NB4 (cell line): ENCODE results near the gene PIK3R1.

Experiments used
- DNase-seq: peaks from one replicate; pipeline ENCODE4 v3.0.0; 2010; ENCODE audit warnings: low read depth
- H3K4me3 ChIP-seq: one replicate; pipeline ENCODE4 v1.5.1; 2011; ENCODE audit warnings: mild to moderate bottlenecking, low read depth, low read length, moderate library complexity
- CTCF ChIP-seq: IDR thresholded peaks from one replicate; pipeline ENCODE4 v1.5.1; 2012; ENCODE audit warnings: low read depth, low read length
- MAX ChIP-seq: IDR thresholded peaks from 2 replicates; pipeline ENCODE4 v1.6.1; 2011; ENCODE audit warnings: low read depth, low read length
- MYC ChIP-seq: IDR thresholded peaks from 2 replicates; pipeline ENCODE4 v1.6.1; 2011; ENCODE audit warnings: low read depth, low read length
- POLR2A ChIP-seq: IDR thresholded peaks from 2 replicates; pipeline ENCODE4 v1.6.1; 2011; ENCODE audit warnings: mild to moderate bottlenecking; ENCODE audit not compliant: insufficient read length; ENCODE audit errors: extremely low read depth

PIK3R1 gene

GRCh38 chr5:68181039-68181599 lies 34.4 kb upstream of the PIK3R1 start:
- no peak for DNase-seq
- TF ChIP-seq POLR2A: no peak
- no peak for TF ChIP-seq MYC
- TF ChIP-seq CTCF: no peak
- TF ChIP-seq MAX: no peak

GRCh38 chr5:68182094-68182493 lies 33.5 kb upstream of the PIK3R1 start:
- no peak overlapping the region for H3K4me3 ChIP-seq
- no peak for TF ChIP-seq CTCF
- TF ChIP-seq MYC: no peak
- no peak for TF ChIP-seq POLR2A
- no peak for TF ChIP-seq MAX
- DNase-seq: no peak

More at GRCh38 chr5:68181039-68181599, 34.4 kb upstream of the PIK3R1 start:
- H3K4me3 ChIP-seq: no peak overlapping the region

GRCh38 chr5:68182534-68182933 lies 33.0 kb upstream of the PIK3R1 start:
- no peak for DNase-seq
- no peak overlapping the region for H3K4me3 ChIP-seq
- TF ChIP-seq POLR2A (no peak), MYC (no peak), CTCF (no peak), MAX (no peak)

- TF ChIP-seq POLR2A (no peak), CTCF (no peak), MYC (no peak), MAX (no peak)
- no peak overlapping the region for H3K4me3 ChIP-seq
- no peak for DNase-seq
Measured at GRCh38 chr5:68187268-68188055, 28.1 kb upstream of the PIK3R1 start.

- no peak for DNase-seq
- TF ChIP-seq CTCF (no peak), MAX (no peak), MYC (no peak)
- H3K4me3 ChIP-seq: no peak overlapping the region
Measured at GRCh38 chr5:68189171-68189570, 26.4 kb upstream of the PIK3R1 start.
